HG03097 (cell line): ENCODE measurements around the gene NOS1AP.

Experiments used
- ATAC-seq: cut with Tn5 transposase; IDR thresholded peaks from one replicate; pipeline ENCODE4 v1.9.1; 2021; ENCODE audit not compliant: unreplicated experiment, low FRiP score

The NOS1AP gene

DNA sequence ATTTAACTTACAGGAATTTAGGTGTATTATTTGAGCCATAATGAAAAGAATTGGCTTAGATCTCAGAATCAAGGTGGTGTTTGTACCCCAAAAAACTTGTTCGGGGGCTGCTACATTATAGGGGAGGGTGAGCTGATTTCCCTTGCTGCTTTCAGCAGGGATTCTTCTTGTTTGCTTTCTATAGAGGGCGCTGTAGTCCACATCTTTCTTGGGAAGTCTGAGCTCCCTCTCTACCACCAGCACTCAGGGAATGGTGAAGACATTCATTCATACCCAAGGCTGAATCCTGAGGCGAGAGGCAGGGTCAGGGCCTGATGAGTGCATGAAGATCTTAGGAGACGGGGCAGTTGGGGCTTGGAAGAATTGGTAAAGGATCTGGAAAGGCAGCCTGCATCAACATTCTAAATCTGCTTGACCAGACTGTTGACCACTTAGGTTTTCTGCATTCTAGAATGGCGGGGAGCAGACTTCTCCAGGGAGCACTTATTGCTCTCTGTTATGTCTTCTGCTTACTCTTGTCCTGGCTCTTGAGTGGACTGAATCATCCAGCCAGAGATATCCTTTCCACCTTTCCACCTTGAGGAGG lies 288.3 kb downstream of the NOS1AP start:
- no peak for ATAC-seq

- ATAC-seq: no peak
These were observed 289.4 kb downstream of the NOS1AP start for GRCh38 chr1:162358928-162359327.

DNA sequence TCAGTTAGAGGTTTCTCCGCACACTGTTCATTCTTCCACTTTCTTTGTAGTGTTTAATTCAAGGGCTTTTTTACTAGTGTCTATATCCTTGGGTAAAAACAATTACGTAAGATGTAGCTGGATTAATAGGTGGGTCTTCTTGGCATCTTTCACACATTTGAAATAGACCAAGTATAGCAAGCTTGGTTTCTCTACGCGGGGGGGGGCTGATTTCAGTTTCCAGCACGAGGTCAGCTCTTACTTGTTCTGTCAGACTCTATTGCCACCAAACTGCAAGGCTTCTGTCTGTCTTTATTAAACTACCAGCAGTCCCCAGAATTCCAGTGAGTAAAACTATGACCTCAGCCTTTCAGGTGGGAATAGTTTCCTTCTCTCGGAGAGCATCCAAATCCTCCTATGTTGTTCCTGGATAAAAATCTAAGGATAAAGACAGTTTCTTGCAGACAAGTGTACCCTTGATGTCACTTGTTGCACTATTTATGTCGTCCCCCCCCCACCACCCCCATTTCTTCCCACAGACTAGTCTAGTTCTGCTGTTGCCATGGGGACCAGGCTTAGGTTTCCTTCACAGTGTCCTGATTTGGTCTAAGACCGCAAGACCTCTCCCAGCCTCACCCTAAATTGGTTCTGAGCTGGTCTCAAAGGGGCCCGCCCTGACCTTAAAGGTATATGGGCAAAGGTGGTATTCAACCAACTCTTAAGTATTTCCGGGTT lies 290.2 kb downstream of the NOS1AP start:
- ATAC-seq: no peak

DNA sequence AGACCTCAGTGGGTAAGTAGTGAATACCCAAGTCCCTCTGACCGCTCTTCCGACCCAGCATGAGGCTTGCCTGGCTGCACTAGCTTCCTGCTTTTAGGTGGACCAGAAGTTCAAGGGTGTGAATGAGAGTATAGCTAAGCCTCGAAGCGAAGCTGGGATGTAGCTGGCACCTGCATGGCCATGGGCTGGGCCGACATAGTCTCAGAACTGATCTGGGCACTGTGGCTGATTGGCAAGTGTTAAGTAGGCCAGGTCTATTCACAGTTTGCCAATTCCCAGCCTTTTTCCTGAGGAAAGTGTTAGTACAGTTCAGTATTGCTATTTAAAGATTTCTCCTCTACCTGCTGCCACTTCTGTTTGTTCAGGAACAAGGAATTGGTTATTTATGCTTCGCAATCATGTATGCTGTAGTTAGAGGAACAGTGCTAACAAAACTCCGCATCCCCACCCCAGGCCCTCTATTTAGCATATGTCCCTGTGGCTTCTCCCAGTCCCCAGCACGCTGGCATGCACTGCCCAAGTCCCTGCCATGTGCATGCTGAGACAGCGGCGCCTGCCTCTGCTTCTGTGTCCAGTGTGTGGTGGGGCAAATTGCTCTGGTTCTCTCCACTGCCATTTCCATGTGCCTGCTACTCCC lies 290.9 kb downstream of the NOS1AP start:
- no peak for ATAC-seq

DNA sequence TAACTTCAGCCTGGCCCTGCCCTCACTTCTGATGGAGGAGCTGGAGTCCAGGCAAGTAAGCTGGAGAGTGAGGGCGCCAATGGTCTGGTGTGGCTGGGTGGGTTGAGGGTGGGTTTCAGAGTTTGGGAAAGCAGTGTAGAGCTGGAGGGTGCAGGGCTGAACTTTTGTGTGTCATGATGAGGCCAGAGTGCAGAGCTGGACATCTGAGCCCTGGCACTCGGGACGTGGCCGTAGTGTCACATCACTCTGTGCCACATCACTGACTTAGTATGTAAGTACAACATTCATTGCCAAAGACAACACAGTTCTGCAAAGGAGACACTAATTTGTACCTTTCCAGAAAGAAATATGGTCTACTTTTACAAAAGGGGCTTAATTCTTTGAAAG lies 291.4 kb downstream of the NOS1AP start:
- ATAC-seq: no peak

DNA sequence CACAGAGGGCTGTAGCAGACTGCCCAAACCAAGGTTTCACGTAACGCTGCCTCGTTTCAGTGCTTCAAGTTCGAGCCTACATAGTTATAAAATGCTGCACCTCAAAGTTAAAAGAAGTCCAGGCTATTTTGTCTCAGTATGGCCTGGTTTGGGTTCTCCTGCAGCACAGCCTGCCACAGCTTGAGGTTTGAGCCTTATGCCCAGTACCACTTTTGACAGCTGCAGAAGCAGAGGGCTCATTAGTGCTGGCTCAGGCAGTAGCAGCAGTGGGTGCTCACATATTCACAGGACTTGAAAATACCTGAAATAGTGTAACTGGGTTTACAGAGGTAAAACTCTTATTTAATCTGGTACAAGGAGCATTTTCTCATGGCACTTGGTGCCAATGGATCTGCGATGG lies 291.9 kb downstream of the NOS1AP start:
- no peak for ATAC-seq

DNA sequence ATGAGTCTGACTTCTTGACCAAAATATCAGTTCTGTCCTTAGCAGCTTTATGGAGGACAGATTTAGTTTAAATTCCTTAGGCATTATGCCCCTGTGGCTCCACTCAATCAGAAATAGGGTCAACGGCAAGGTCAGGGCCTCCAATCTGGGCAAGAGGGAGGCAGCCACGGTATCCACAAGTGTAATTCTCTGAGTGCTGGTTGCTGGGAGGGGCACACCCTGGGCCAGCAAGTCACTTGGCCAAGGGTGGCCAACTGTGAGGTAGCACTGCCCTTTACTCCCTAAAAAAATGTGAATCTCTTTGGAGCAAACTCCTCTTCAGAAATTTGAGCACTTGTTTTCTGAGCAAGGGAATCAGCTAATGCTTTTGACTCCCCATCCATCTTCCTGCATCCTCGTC lies 294.3 kb downstream of the NOS1AP start:
- ATAC-seq: no peak

DNA sequence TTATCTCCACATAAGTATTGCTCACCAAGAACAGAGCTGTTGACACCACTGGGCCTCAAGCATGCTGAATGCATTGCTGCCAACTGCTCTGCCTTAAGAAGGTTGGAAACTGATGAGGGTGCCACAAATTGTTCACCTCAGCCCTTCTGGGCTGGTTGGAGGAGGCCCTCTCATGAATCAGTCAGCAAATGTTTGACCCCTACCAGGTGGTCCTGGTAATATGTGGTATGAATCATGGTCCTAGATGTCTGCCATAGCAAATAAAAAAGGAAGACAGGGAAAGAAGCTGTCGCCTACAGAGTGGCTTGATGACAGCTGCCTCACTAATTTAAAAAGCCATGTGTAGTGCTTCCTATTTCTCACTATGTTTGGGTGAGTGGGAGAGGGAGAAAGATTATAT lies 295.0 kb downstream of the NOS1AP start:
- no peak for ATAC-seq

DNA sequence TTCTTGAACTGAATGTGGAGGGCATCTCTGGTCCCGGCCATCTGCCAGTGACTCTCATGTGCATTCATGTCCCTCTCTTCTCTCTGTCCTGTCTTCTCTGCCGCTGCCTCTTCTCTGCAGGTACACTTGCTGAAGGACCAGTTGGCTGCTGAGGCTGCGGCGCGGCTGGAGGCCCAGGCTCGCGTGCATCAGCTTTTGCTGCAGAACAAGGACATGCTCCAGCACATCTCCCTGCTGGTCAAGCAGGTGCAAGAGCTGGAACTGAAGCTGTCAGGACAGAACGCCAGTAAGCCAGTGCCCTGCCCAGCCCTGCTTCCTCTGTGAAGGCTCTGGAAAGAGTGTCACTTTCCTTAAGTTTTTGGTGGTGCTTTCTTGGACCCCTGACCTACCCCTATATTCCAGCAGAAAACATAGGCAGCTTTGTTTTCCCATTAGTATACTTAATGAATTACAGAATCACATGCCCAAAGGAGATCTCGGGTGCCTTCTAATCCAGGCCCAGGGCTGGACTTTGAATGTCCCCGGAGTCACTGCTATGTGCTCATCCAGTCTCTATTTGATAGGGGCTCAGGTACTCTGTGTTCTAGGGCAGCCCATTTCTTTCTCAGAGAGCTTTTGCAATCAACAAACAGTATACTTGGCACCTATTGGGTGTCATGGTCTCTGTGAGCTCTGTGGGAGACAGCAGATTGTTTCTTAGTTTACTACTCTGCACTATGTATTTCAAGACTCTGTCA lies 296.0 kb downstream of the NOS1AP start:
- ATAC-seq: no peak

GRCh38 chr1:162366149-162366548 lies 296.7 kb downstream of the NOS1AP start:
- ATAC-seq: no peak

DNA sequence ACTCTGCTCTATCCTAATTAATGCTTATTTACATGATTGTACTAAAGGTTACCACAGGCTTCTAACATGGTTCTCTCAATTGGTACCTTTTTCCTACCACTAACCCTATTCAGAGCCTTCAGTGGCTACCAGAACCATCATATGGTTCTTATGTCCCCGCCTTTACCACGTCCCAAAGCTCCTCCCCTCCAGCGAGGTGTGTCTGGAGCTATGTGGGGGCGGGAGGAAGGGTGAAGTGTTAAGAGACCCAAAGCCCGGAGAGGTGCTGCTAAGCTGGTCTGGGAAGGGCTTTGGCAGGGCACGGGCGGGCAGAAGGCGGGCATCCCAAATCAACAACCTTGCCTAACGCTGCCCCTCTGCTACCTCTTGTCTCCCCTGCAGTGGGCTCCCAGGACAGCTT lies 297.2 kb downstream of the NOS1AP start:
- no peak for ATAC-seq

GRCh38 chr1:162367073-162367472 lies 297.6 kb downstream of the NOS1AP start:
- ATAC-seq: no peak

- ATAC-seq: no peak
These were observed 298.3 kb downstream of the NOS1AP start for GRCh38 chr1:162367772-162368171.

DNA sequence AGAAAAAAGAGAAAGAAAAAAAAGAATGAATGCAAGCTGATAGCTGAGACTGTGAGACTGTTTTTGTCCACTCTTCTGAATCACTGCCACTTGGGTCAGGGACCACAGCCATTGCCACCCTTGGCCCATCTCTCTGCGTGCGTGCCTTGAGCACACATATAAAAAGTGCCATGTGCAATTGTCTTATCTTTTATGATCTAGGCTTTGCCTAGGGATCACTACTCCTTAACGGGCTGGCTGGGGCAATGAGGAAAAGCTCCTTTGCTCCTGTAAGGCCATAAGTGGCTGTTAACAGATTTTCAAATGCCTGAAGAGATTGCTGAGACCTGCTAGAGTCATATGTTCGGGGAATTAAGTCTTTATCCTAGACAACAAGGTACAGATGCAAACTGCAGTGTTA lies 299.0 kb downstream of the NOS1AP start:
- no peak for ATAC-seq

GRCh38 chr1:162369571-162369970 lies 300.1 kb downstream of the NOS1AP start:
- ATAC-seq: no peak

DNA sequence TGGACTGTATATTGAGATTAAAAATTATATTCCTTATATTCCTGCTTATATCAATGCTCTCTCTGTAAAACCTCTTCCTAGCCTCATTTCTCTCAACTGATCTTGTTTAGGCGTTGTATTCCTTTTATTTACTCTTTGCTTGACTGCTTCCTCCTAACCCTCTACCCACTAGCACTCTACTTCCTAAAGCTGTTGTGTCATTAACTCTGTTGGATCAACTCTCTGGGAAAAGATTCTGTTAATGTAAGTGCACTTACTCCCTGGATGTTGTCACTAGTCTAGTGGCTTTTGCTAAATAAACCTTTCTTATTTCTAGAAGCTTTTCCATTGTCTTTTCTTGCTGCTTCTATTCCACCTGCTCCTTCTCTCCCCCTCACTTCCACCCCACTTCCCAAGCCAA lies 300.7 kb downstream of the NOS1AP start:
- no peak for ATAC-seq

DNA sequence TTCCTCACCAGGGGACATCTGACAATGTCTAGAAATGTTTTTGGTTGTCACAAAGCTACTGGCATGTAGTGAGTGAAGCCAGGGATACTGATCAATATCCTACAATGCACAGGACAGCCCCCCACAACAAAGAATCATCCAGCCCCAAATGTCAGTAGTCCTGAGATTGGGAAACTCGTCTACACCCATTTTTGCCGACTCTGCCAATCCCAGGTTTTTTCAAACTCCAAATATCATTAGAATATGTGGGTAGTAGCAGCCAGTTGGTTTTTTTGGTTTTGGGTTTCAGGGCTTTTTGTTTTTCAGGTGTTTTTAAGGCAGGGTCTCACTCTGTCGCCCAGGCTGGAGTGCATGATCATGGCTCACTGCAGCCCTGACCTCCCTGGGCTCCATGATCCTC lies 301.2 kb downstream of the NOS1AP start:
- no peak for ATAC-seq

- no peak for ATAC-seq
These were observed 302.1 kb downstream of the NOS1AP start for GRCh38 chr1:162371611-162372010.

- ATAC-seq: no peak
These were observed 302.9 kb downstream of the NOS1AP start for GRCh38 chr1:162372159-162373071.

DNA sequence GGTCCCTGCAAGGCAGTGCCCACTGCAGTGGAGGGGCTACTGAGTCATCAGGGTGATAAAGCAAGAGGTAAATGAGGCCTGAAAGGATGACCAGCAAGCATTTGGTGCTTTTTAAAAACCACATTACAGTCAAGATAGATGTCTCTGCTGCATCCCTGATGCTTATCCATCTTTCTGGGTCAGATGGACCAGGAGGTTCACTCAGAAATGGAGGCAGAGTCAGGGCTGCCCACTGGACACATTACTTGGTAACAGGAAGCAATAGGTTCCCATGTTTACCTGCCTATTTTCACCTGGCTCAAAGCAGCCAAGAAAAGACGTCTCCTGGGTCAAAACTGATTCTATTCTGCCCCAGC lies 303.6 kb downstream of the NOS1AP start:
- no peak for ATAC-seq
